Liver (tissue), 9 donors: ENCODE data around the gene MSH5. TPM values are rescaled to one million over a fixed set of nuclear protein-coding genes. Genes with fewer than 3 reads are reported as not detected.

Experiments
- DNase-seq: peaks from one replicate; pipeline ENCODE4 v3.0.0-alpha.2; 2017; ENCODE audit warnings: low spot score
- H3K27ac ChIP-seq, 2 donors: one replicate each; pipeline ENCODE4 v1.7.0; 2013; ENCODE audit warnings: inconsistent platforms in 2 of 2, low read length in 2 of 2, control low read depth in 1 of 2, low read depth in 1 of 2, mild to moderate bottlenecking in 1 of 2
- H3K27me3 ChIP-seq, 4 donors: one replicate each; pipeline versions ENCODE4 v1.6.1 to v1.7.0; 2013; ENCODE audit warnings: low read length in 3 of 4, inconsistent platforms in 1 of 4, mild to moderate bottlenecking in 1 of 4, moderate library complexity in 1 of 4; ENCODE audit not compliant: control insufficient read depth in 4 of 4, insufficient read depth in 4 of 4
- H3K36me3 ChIP-seq, 4 donors: one replicate each; pipeline versions ENCODE4 v1.6.1 to v1.7.0; 2013; ENCODE audit warnings: low read length in 3 of 4, mild to moderate bottlenecking in 3 of 4, low read depth in 1 of 4, moderate library complexity in 1 of 4; ENCODE audit not compliant: control insufficient read depth in 4 of 4, insufficient read depth in 3 of 4
- H3K4me1 ChIP-seq, 4 donors: one replicate each; pipeline versions ENCODE4 v1.6.1 to v1.7.0; 2013; ENCODE audit warnings: low read length in 3 of 4, mild to moderate bottlenecking in 3 of 4, moderate library complexity in 1 of 4; ENCODE audit not compliant: control insufficient read depth in 4 of 4, insufficient read depth in 4 of 4
- H3K4me3 ChIP-seq, 3 donors: one replicate each; pipeline versions ENCODE4 v1.6.1 to v1.7.0; 2013; ENCODE audit warnings: low read length in 3 of 3, control low read depth in 1 of 3, low read depth in 1 of 3, mild to moderate bottlenecking in 1 of 3
- H3K9ac ChIP-seq, 2 donors: one replicate each; pipeline ENCODE4 v1.7.0; 2013; ENCODE audit warnings: low read length in 2 of 2, mild to moderate bottlenecking in 2 of 2, moderate library complexity in 2 of 2, control low read depth in 1 of 2, low read depth in 1 of 2
- H3K9me3 ChIP-seq, 4 donors: one replicate each; pipeline versions ENCODE4 v1.6.1 to v1.7.0; 2013; ENCODE audit warnings: low read length in 3 of 4; ENCODE audit not compliant: control insufficient read depth in 4 of 4
- EGR1 ChIP-seq, 2 donors: IDR thresholded peaks; 2 replicates each; pipeline ENCODE4 v1.6.1; 2016 to 2018; ENCODE audit warnings: antibody characterized with exemption in 2 of 2, low read depth in 2 of 2
- FOXA1 ChIP-seq: IDR thresholded peaks from 2 replicates; pipeline ENCODE4 v1.6.1; 2016; ENCODE audit warnings: antibody characterized with exemption
- FOXA2 ChIP-seq: IDR thresholded peaks from 2 replicates; pipeline ENCODE4 v1.6.1; 2016; ENCODE audit warnings: antibody characterized with exemption
- GABPA ChIP-seq, 2 donors: IDR thresholded peaks in 1 of 2; conservative IDR thresholded peaks in 1 of 2; 2 replicates each; pipeline ENCODE4 v1.6.1; 2016; ENCODE audit warnings: antibody characterized with exemption in 2 of 2, mild to moderate bottlenecking in 1 of 2, moderate library complexity in 1 of 2
- HNF4A ChIP-seq, 2 donors: conservative IDR thresholded peaks; 2 replicates each; pipeline ENCODE4 v1.6.1; 2016; ENCODE audit warnings: antibody characterized with exemption in 2 of 2, mild to moderate bottlenecking in 2 of 2
- HNF4G ChIP-seq: IDR thresholded peaks from 2 replicates; pipeline ENCODE4 v1.6.1; 2016; ENCODE audit warnings: antibody characterized with exemption
- JUND ChIP-seq, 2 donors: IDR thresholded peaks; 2 replicates each; pipeline ENCODE4 v1.6.1; 2016; ENCODE audit warnings: antibody characterized with exemption in 2 of 2
- NR2F2 ChIP-seq: IDR thresholded peaks from 2 replicates; pipeline ENCODE4 v1.6.1; 2016; ENCODE audit warnings: antibody characterized with exemption
- RAD21 ChIP-seq, 2 donors: IDR thresholded peaks; 2 replicates each; pipeline ENCODE4 v1.6.1; 2016; ENCODE audit warnings: antibody characterized with exemption in 2 of 2, mild to moderate bottlenecking in 2 of 2
- RXRA ChIP-seq, 2 donors: IDR thresholded peaks; 2 replicates each; pipeline ENCODE4 v1.6.1; 2017 to 2018; ENCODE audit warnings: antibody characterized with exemption in 2 of 2, mild to moderate bottlenecking in 1 of 2
- SP1 ChIP-seq: IDR thresholded peaks from 2 replicates; pipeline ENCODE4 v1.6.1; 2018; ENCODE audit warnings: antibody characterized with exemption, mild to moderate bottlenecking
- TAF1 ChIP-seq: conservative IDR thresholded peaks from 2 replicates; pipeline ENCODE4 v1.6.1; 2016; ENCODE audit warnings: antibody characterized with exemption, mild to moderate bottlenecking
- YY1 ChIP-seq: IDR thresholded peaks from 2 replicates; pipeline ENCODE4 v1.6.1; 2016; ENCODE audit warnings: antibody characterized with exemption, mild to moderate bottlenecking
- WGBS: extraction: QIAGEN DNeasy Blood & Tissue Kit; methylation state at CpG from one replicate; pipeline ENCODE4 v1.1.7; 2013; 5-methylcytosine and 5-hydroxymethylcytosine counted together
- polyA plus RNA-seq, 2 donors: library from polyadenylated mRNA; stranded (reverse) in 1 of 2; unstranded in 1 of 2; fragments of 200-250 nt in 1 of 2; fragments of >200 nt in 1 of 2; fragmentation: Nextera tagmentation in 1 of 2; extraction: Ambion mirVana in 1 of 2; gene quantifications; one replicate each; pipeline versions ENCODE4 v1.2.1 to v1.2.3, GENCODE V29; 2013 to 2015
- total RNA-seq, 2 donors: library from RNA; depleted of rRNA; stranded (reverse); fragments of >200 nt; gene quantifications; one replicate each; pipeline ENCODE4 v1.2.3, GENCODE V29; 2014
- TF ChIP-seq, protein P1 (sequence below): IDR thresholded peaks from 2 replicates; pipeline ENCODE4 v1.6.1; 2016; ENCODE audit warnings: antibody characterized with exemption
- TF ChIP-seq, protein P2 (sequence below): IDR thresholded peaks from 2 replicates; pipeline ENCODE4 v1.6.1; 2016; ENCODE audit warnings: antibody characterized with exemption
- TF ChIP-seq, protein P3 (sequence below): fragments of 150-350 bp; IDR thresholded peaks from 2 replicates; pipeline ENCODE4 v1.5.1; 2017; ENCODE audit warnings: improper control_type of control experiment, low read depth, low read length; ENCODE audit not compliant: missing input control
- TF ChIP-seq, protein P4 (sequence below): IDR thresholded peaks from 2 replicates; pipeline ENCODE4 v1.6.1; 2016; ENCODE audit warnings: antibody characterized with exemption, mild to moderate bottlenecking
- TF ChIP-seq, protein P5 (sequence below): IDR thresholded peaks from 2 replicates; pipeline ENCODE4 v1.6.1; 2016; ENCODE audit warnings: antibody characterized with exemption
- donor health status: healthy.
- donor health status: healthy.
- donor health status: healthy.
- donor health status: healthy.
- donor health status: healthy.

Gene MSH5
- total and polyA plus RNA-seq, 4 donors = 1.2 to 6.4 (median 4.0) TPM

DNA sequence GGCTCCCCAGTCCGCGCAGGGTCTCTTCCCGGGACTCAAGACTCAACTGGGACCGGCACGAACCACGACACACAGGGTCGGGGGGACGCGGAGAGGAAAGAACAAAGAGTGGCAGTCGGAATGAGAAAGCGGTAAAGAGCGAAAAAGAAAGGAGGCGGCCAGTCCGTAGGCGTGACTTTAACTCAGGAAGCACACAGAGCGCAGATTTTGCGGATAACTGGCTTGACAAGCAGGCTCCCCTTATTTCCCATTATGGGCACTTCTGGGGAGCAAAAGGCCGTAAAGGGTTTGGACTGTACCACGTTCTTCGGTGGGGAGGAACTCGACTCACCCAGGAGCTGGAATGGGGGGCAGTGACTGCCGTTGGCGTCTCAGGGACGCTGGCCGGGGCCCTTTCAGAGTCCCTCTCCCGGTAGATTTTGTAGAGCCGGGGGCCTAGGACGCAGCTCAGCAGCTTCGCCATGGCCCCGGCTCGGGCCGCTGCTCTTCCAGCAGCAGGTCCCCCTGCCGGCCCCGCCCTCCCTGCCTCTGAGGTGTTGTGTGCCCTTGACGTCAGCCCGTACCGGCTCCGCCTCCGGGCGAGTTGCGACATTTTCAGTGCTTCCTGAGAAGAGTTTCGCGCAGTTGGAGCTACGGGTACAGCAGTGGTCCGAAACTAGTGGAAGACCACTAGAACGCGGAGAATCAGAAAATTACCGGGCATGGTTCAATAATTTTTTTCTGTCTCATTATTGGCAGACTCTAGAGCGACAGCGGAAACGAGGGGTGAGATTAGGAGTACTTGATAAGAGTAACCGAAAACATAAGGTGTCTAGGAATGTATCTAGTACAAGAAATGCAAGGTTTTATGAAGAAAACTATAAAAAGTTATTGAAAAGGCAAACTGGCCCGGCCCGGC, 36.7 kb upstream of the MSH5 start, which contains the start of gene ABHD16A:
ABHD16A (minus strand) TSS at position 506 of the 898 bp plus-strand sequence; CDS start at position 463, 43 bp downstream.
- H3K9ac ChIP-seq = peak within 1 kb of the TSS; percentile 85 to 98

More for the DNA sequence above, 36.7 kb upstream of the MSH5 start, which contains the start of gene ABHD16A:
- Histone ChIP-seq H3K4me1 (peaks cover 0 to 17% (median 14%) of the 10 kb centered on the region in 4 donors), H3K9me3 (no peaks in the 10 kb centered on the region), H3K4me3 (peak within 1 kb of the TSS; percentile 72 to 96 (median 73)), H3K27ac (peak within 1 kb of the TSS; percentile 94), H3K36me3 (peaks cover 0 to 5% (median 3%) of the 10 kb centered on the region in 4 donors), H3K27me3 (no peaks in the 10 kb centered on the region)
- peak; percentile 98 for DNase-seq
- under 1% methylated on average over 54 of the region's 54 CpGs for WGBS
- TF ChIP-seq HNF4G (peak; percentile 15), GABPA (IDR thresholded peaks at IDR 0.05 in 1 of 2, conservative IDR thresholded peaks at IDR 0.05 in 1 of 2) (peak; percentile 46 to 87), JUND (IDR thresholded peaks at IDR 0.05) (peak in 1 of 2 donors; percentile 87), TAF1 (peak; percentile 54), FOXA2 (peak; percentile 66), RXRA (IDR thresholded peaks at IDR 0.05) (peak; percentile 63 to 66), RAD21 (IDR thresholded peaks at IDR 0.05) (peak; percentile 48 to 61), EGR1 (IDR thresholded peaks at IDR 0.05; ENCODE audit: low read depth in 2 of 2) (peak; percentile 55 to 60), YY1 (peak; percentile 92), HNF4A (conservative IDR thresholded peaks at IDR 0.05) (peak; percentile 57 to 72), FOXA1 (peak; percentile 73), SP1 (peak; percentile 75), NR2F2 (peak; percentile 9)
- TF ChIP-seq, protein P1, sequence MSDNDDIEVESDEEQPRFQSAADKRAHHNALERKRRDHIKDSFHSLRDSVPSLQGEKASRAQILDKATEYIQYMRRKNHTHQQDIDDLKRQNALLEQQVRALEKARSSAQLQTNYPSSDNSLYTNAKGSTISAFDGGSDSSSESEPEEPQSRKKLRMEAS = peak; percentile 87
- TF ChIP-seq, protein P2, sequence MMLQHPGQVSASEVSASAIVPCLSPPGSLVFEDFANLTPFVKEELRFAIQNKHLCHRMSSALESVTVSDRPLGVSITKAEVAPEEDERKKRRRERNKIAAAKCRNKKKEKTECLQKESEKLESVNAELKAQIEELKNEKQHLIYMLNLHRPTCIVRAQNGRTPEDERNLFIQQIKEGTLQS = peak; percentile 59
- TF ChIP-seq, protein P3, sequence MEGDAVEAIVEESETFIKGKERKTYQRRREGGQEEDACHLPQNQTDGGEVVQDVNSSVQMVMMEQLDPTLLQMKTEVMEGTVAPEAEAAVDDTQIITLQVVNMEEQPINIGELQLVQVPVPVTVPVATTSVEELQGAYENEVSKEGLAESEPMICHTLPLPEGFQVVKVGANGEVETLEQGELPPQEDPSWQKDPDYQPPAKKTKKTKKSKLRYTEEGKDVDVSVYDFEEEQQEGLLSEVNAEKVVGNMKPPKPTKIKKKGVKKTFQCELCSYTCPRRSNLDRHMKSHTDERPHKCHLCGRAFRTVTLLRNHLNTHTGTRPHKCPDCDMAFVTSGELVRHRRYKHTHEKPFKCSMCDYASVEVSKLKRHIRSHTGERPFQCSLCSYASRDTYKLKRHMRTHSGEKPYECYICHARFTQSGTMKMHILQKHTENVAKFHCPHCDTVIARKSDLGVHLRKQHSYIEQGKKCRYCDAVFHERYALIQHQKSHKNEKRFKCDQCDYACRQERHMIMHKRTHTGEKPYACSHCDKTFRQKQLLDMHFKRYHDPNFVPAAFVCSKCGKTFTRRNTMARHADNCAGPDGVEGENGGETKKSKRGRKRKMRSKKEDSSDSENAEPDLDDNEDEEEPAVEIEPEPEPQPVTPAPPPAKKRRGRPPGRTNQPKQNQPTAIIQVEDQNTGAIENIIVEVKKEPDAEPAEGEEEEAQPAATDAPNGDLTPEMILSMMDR = peak; percentile 9
- TF ChIP-seq, protein P4, sequence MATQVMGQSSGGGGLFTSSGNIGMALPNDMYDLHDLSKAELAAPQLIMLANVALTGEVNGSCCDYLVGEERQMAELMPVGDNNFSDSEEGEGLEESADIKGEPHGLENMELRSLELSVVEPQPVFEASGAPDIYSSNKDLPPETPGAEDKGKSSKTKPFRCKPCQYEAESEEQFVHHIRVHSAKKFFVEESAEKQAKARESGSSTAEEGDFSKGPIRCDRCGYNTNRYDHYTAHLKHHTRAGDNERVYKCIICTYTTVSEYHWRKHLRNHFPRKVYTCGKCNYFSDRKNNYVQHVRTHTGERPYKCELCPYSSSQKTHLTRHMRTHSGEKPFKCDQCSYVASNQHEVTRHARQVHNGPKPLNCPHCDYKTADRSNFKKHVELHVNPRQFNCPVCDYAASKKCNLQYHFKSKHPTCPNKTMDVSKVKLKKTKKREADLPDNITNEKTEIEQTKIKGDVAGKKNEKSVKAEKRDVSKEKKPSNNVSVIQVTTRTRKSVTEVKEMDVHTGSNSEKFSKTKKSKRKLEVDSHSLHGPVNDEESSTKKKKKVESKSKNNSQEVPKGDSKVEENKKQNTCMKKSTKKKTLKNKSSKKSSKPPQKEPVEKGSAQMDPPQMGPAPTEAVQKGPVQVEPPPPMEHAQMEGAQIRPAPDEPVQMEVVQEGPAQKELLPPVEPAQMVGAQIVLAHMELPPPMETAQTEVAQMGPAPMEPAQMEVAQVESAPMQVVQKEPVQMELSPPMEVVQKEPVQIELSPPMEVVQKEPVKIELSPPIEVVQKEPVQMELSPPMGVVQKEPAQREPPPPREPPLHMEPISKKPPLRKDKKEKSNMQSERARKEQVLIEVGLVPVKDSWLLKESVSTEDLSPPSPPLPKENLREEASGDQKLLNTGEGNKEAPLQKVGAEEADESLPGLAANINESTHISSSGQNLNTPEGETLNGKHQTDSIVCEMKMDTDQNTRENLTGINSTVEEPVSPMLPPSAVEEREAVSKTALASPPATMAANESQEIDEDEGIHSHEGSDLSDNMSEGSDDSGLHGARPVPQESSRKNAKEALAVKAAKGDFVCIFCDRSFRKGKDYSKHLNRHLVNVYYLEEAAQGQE = peak; percentile 79
- TF ChIP-seq, protein P5, sequence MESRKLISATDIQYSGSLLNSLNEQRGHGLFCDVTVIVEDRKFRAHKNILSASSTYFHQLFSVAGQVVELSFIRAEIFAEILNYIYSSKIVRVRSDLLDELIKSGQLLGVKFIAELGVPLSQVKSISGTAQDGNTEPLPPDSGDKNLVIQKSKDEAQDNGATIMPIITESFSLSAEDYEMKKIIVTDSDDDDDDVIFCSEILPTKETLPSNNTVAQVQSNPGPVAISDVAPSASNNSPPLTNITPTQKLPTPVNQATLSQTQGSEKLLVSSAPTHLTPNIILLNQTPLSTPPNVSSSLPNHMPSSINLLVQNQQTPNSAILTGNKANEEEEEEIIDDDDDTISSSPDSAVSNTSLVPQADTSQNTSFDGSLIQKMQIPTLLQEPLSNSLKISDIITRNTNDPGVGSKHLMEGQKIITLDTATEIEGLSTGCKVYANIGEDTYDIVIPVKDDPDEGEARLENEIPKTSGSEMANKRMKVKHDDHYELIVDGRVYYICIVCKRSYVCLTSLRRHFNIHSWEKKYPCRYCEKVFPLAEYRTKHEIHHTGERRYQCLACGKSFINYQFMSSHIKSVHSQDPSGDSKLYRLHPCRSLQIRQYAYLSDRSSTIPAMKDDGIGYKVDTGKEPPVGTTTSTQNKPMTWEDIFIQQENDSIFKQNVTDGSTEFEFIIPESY = peak; percentile 97
